Panc1 (cell line): ENCODE results near the gene POLR3B. TPM values are rescaled to one million over a fixed set of nuclear protein-coding genes. Genes with fewer than 3 reads are reported as not detected.

Experiments
- ATAC-seq: fragments of 200-7000 bp; cut with Tn5 transposase; 2 replicates; pipeline ENCODE4 v1.9.1; 2020; ENCODE audit warnings: mild to moderate bottlenecking, moderate library complexity
- BruUV-seq: library from RNA; stranded (reverse); fragments of 400-500 nt; replicated peaks from 2 replicates; lab custom pipeline; 2021; lab: Mats Ljungman, UMichigan
- CTCF ChIA-PET: fragments of 300-600 bp; sonication (Branson Sonifier 250); formaldehyde crosslinking; loops from one replicate; lab custom pipeline; 2022; ENCODE audit warnings: antibody characterized with exemption; lab: Charles Lee
- POLR2A ChIA-PET: fragments of 300-600 bp; sonication (Branson Sonifier 250); formaldehyde crosslinking; loops from one replicate; lab custom pipeline; 2022; ENCODE audit warnings: antibody characterized with exemption; lab: Charles Lee
- DNase-seq: peaks from one replicate; pipeline ENCODE4 v3.0.0-alpha.2; 2010; ENCODE audit warnings: low read depth, low spot score
- H3K27ac ChIP-seq: 2 replicates; pipeline ENCODE4 v1.5.1; 2011; ENCODE audit warnings: mild to moderate bottlenecking, low read length, inconsistent platforms
- H3K27me3 ChIP-seq: fragments of 200-500 bp; sonication (Bioruptor generic); 2 replicates; pipeline ENCODE4 v1.6.0; 2014; ENCODE audit warnings: low read length, inconsistent platforms; ENCODE audit not compliant: control insufficient read depth, insufficient read depth
- H3K36me3 ChIP-seq: fragments of 200-500 bp; sonication (Bioruptor generic); 2 replicates; pipeline ENCODE4 v1.5.1; 2014; ENCODE audit warnings: inconsistent platforms, mild to moderate bottlenecking, low read length, moderate library complexity; ENCODE audit not compliant: control insufficient read depth, insufficient read depth
- H3K4me1 ChIP-seq: 2 replicates; pipeline ENCODE4 v1.5.1; 2011; ENCODE audit warnings: inconsistent platforms, mild to moderate bottlenecking, low read length, moderate library complexity; ENCODE audit not compliant: control insufficient read depth, insufficient read depth
- H3K4me3 ChIP-seq, 2 experiments: 2 replicates each; pipeline ENCODE4 v1.5.1; 2011 to 2012; ENCODE audit warnings: low read depth in 2 of 2, low read length in 2 of 2, mild to moderate bottlenecking in 2 of 2, inconsistent platforms in 1 of 2, moderate library complexity in 1 of 2
- H3K9me3 ChIP-seq: fragments of 200-500 bp; sonication (Bioruptor generic); 2 replicates; pipeline ENCODE4 v1.5.1; 2014; ENCODE audit warnings: low read depth, mild to moderate bottlenecking, inconsistent platforms, low read length, moderate library complexity; ENCODE audit not compliant: control insufficient read depth, insufficient read depth
- POLR2AphosphoS5 ChIP-seq: IDR thresholded peaks from 2 replicates; pipeline ENCODE4 v1.6.1; 2012; ENCODE audit warnings: mild to moderate bottlenecking, low read depth, low read length, moderate library complexity
- SIN3A ChIP-seq: IDR thresholded peaks from 2 replicates; pipeline ENCODE4 v1.6.1; 2012; ENCODE audit warnings: low read depth, mild to moderate bottlenecking, low read length, moderate library complexity, borderline replicate concordance; ENCODE audit not compliant: insufficient read depth
- TCF7L2 ChIP-seq: IDR thresholded peaks from 2 replicates; pipeline ENCODE4 v1.6.1; 2011; ENCODE audit warnings: mild to moderate bottlenecking, low read depth, low read length, inconsistent platforms
- in situ Hi-C: cut with HindIII; loops from 2 replicates; pipeline ENCODE4 v1.10.0; 2016; ENCODE audit warnings: low sequenced_read_pairs, low pct_unique_long_range_greater_than_20kb
- intact Hi-C: fragments of 100-400 bp; cut with micrococcal nuclease; formaldehyde crosslinking; loops from one replicate; pipeline ENCODE4 v1.10.0; 2022; ENCODE audit not compliant: unreplicated experiment
- total RNA-seq: library from RNA; stranded (reverse); gene quantifications from one replicate; pipeline ENCODE4 v1.2.1, GENCODE V29; 2021; ENCODE audit not compliant: unreplicated experiment
- TF ChIP-seq, protein P1 (sequence below): fragments of 450-650 bp; IDR thresholded peaks from 2 replicates; pipeline ENCODE4 v1.5.1; 2017; ENCODE audit warnings: mild to moderate bottlenecking
- TF ChIP-seq, protein P2 (sequence below), 2 experiments: IDR thresholded peaks; 2 replicates each; pipeline ENCODE4 v1.6.1; 2011 to 2012; ENCODE audit warnings: low read depth in 2 of 2, control low read depth in 1 of 2, low read length in 1 of 2, mild to moderate bottlenecking in 1 of 2, moderate library complexity in 1 of 2; ENCODE audit not compliant: insufficient read depth in 1 of 2

POLR3B gene
- total RNA-seq, 1 experiment from 2014 or later, result 8.2 TPM

DNA sequence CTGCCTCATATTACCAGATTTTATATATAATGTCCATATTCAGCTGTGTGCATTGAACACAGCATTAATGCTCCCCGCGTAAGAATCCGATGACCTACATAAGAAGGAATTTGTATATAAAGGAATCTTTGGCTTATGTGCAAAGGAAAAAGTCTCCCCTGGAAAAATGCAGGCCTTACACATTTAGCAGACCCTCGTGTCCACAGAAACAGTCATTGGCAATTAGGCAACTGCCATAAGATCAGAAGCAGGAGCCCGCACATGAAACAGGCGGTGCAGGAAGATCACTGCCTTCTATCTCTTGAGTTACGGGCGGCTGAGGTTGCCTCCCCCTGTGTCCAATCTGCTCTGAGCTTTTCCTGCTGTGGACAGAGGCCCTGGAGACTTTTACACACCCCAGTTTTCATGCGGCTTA lies 162.1 kb downstream of the POLR3B start:
- ATAC-seq (no peak), DNase-seq (no peak)
- POLR2A ChIA-PET, result no interaction called here
- Histone ChIP-seq H3K27ac (no peak overlapping the region), H3K36me3 (no peaks in the 10 kb centered on the region), H3K27me3 (no peaks in the 10 kb centered on the region; the same call in 1 of the 2 replicates), H3K9me3 (no peaks in the 10 kb centered on the region), H3K4me3 (no peak overlapping the region), H3K4me1 (no peaks in the 10 kb centered on the region)
- BruUV-seq, result no TSS peak
- in situ Hi-C loops, result no loop called here
- intact Hi-C loops, result no loop called here
- CTCF ChIA-PET, result no interaction called here
- TF ChIP-seq SIN3A, result no peak
- TF ChIP-seq, protein P1, sequence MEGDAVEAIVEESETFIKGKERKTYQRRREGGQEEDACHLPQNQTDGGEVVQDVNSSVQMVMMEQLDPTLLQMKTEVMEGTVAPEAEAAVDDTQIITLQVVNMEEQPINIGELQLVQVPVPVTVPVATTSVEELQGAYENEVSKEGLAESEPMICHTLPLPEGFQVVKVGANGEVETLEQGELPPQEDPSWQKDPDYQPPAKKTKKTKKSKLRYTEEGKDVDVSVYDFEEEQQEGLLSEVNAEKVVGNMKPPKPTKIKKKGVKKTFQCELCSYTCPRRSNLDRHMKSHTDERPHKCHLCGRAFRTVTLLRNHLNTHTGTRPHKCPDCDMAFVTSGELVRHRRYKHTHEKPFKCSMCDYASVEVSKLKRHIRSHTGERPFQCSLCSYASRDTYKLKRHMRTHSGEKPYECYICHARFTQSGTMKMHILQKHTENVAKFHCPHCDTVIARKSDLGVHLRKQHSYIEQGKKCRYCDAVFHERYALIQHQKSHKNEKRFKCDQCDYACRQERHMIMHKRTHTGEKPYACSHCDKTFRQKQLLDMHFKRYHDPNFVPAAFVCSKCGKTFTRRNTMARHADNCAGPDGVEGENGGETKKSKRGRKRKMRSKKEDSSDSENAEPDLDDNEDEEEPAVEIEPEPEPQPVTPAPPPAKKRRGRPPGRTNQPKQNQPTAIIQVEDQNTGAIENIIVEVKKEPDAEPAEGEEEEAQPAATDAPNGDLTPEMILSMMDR, result no peak
- TF ChIP-seq POLR2AphosphoS5, result no peak
- no peak for TF ChIP-seq TCF7L2
- TF ChIP-seq, protein P2, sequence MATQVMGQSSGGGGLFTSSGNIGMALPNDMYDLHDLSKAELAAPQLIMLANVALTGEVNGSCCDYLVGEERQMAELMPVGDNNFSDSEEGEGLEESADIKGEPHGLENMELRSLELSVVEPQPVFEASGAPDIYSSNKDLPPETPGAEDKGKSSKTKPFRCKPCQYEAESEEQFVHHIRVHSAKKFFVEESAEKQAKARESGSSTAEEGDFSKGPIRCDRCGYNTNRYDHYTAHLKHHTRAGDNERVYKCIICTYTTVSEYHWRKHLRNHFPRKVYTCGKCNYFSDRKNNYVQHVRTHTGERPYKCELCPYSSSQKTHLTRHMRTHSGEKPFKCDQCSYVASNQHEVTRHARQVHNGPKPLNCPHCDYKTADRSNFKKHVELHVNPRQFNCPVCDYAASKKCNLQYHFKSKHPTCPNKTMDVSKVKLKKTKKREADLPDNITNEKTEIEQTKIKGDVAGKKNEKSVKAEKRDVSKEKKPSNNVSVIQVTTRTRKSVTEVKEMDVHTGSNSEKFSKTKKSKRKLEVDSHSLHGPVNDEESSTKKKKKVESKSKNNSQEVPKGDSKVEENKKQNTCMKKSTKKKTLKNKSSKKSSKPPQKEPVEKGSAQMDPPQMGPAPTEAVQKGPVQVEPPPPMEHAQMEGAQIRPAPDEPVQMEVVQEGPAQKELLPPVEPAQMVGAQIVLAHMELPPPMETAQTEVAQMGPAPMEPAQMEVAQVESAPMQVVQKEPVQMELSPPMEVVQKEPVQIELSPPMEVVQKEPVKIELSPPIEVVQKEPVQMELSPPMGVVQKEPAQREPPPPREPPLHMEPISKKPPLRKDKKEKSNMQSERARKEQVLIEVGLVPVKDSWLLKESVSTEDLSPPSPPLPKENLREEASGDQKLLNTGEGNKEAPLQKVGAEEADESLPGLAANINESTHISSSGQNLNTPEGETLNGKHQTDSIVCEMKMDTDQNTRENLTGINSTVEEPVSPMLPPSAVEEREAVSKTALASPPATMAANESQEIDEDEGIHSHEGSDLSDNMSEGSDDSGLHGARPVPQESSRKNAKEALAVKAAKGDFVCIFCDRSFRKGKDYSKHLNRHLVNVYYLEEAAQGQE (IDR thresholded peaks at IDR 0.05; ENCODE audit: insufficient read depth in 1 of 2, low read depth in 2 of 2, low read length in 1 of 2), result no peak

DNA sequence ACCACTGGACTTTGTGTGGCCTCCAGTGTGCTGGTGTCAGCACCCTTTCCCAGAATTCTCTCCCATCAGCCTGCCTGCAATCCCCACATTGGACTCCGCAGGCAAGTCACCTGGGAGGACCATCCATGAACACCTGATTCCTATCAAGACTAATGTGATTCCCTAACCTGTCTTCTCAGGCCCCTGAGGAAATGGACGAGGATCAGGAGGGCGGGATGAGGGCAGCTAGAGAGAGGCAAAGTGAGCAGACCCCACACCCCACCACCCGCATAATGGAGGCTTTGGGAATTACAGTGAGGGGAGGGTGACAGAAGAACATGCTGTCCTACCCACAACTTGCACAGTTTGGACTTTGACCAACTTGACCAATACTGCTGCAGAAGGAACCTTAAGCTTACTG lies 164.4 kb downstream of the POLR3B start:
- H3K4me1 ChIP-seq, result no peaks in the 10 kb centered on the region
- no peak for ATAC-seq
- no peak for DNase-seq
- no peaks in the 10 kb centered on the region; the same call in 1 of the 2 replicates for H3K27me3 ChIP-seq
- in situ Hi-C loops, result no loop called here
- H3K36me3 ChIP-seq, result no peaks in the 10 kb centered on the region
- CTCF ChIA-PET, result no interaction called here
- no peak overlapping the region for H3K4me3 ChIP-seq
- intact Hi-C loops, result no loop called here
- TF ChIP-seq SIN3A (no peak), POLR2AphosphoS5 (no peak), TCF7L2 (no peak)
- TF ChIP-seq, protein P1, result no peak
- TF ChIP-seq, protein P2 (IDR thresholded peaks at IDR 0.05; ENCODE audit: insufficient read depth in 1 of 2, low read depth in 2 of 2, low read length in 1 of 2), result no peak
- no peaks in the 10 kb centered on the region for H3K9me3 ChIP-seq
- POLR2A ChIA-PET, result no interaction called here
- H3K27ac ChIP-seq, result no peak overlapping the region
- BruUV-seq, result no TSS peak
